Measurements from ENCODE around the gene POC1B. TPM values are rescaled to one million over a fixed set of nuclear protein-coding genes. Genes with fewer than 3 reads are reported as not detected.
A peak's percentile ranks its signal among the peaks of the same experiment; 100 is the strongest.

POC1B gene
- total RNA-seq, 1 donor from 2014 or later = 10.2 TPM

DNA sequence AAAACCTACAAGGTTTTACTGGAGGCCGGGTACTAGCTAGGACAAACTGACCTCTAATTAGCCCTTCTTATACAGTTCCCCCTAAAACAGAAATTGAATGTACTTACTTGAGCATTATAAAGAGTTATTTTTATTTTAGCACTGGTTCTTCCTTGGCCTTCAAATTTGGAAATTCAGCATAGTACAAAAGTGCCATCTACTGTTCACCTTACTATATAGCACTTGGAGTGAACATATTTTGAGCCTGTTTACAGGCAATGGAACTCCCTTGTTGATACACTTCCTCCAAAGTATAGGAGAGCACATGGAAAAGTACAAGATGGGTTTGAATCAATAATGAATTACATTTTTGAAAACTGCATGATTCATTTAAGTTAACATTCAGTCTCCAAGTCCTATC lies 3.9 kb upstream of the POC1B start:
- no peaks in the 10 kb centered on the region for H3K36me3 Mint-ChIP-seq (ENCODE audit: unreplicated experiment)
- no peak overlapping the region for H3K4me3 Mint-ChIP-seq (ENCODE audit: unreplicated experiment)
- peaks cover 7% of the 10 kb centered on the region for H3K4me1 Mint-ChIP-seq (ENCODE audit: unreplicated experiment)
- no peak for DNase-seq (ENCODE audit: extremely low spot score, unreplicated experiment)
- TF ChIP-seq, protein P1, sequence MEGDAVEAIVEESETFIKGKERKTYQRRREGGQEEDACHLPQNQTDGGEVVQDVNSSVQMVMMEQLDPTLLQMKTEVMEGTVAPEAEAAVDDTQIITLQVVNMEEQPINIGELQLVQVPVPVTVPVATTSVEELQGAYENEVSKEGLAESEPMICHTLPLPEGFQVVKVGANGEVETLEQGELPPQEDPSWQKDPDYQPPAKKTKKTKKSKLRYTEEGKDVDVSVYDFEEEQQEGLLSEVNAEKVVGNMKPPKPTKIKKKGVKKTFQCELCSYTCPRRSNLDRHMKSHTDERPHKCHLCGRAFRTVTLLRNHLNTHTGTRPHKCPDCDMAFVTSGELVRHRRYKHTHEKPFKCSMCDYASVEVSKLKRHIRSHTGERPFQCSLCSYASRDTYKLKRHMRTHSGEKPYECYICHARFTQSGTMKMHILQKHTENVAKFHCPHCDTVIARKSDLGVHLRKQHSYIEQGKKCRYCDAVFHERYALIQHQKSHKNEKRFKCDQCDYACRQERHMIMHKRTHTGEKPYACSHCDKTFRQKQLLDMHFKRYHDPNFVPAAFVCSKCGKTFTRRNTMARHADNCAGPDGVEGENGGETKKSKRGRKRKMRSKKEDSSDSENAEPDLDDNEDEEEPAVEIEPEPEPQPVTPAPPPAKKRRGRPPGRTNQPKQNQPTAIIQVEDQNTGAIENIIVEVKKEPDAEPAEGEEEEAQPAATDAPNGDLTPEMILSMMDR (IDR thresholded peaks at IDR 0.05) = peak; percentile 76
- no peak overlapping the region for H3K27ac Mint-ChIP-seq (ENCODE audit: unreplicated experiment)
- no peaks in the 10 kb centered on the region for H3K9me3 Mint-ChIP-seq (ENCODE audit: unreplicated experiment)
- no peaks in the 10 kb centered on the region for H3K27me3 Mint-ChIP-seq (ENCODE audit: unreplicated experiment)

DNA sequence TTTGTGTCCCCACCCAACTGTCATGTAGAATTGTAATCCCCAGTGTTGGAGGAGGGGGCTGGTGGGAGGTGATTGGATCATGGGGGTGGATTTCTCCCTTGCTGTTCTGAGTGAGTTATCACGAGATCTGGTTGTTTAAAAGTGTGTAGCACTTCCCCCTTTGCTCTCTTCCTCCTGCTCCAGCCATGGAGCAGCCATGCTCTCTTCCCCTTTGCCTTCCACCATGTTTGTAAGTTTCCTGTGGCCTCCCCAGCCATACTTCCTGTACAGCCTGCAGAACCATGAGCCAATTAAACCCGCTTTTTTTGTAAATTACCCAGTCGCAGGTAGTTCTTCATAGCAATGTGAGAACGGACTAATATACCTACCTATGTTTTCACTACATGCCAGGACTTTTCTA lies 2.6 kb upstream of the POC1B start:
- peaks cover 19% of the 10 kb centered on the region for H3K4me1 Mint-ChIP-seq (ENCODE audit: unreplicated experiment)
- peaks cover 2% of the 10 kb centered on the region for H3K36me3 Mint-ChIP-seq (ENCODE audit: unreplicated experiment)
- TF ChIP-seq, protein P1 (IDR thresholded peaks at IDR 0.05) = no peak
- no peaks in the 10 kb centered on the region for H3K27me3 Mint-ChIP-seq (ENCODE audit: unreplicated experiment)
- DNase-seq (ENCODE audit: extremely low spot score, unreplicated experiment) = no peak
- H3K27ac Mint-ChIP-seq (ENCODE audit: unreplicated experiment) = no peak overlapping the region
- H3K9me3 Mint-ChIP-seq (ENCODE audit: unreplicated experiment) = no peaks in the 10 kb centered on the region
- no peak overlapping the region for H3K4me3 Mint-ChIP-seq (ENCODE audit: unreplicated experiment)

DNA sequence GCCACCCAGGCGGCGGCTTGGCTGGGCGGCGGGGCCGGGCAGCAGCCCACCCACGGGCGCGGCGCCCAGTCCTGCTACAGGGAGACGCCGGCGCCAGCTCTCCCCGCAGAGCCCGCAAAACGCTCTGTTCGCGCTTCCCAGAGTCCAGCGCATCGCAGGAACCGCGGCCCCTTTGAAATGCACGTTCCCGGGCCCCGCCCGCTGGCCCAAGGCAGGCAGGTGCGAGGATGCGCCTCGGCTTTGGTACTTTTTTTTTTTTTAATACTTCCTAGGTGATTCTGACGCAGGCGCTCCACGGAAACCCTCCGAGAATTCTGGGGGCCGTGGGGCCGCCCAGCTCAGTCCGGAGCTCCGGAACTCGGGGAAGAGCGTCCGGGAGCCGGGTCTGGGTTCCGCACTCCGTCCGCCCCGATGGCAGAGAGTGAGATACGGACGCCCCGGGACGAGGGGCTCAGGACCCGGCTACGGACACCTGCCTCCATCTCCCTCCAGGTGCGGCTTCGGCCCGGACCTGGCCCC lies 483 bp downstream of the POC1B start:
- peaks cover 36% of the 10 kb centered on the region for H3K4me1 Mint-ChIP-seq (ENCODE audit: unreplicated experiment)
- TF ChIP-seq, protein P1 (IDR thresholded peaks at IDR 0.05) = no peak
- no peaks in the 10 kb centered on the region for H3K27me3 Mint-ChIP-seq (ENCODE audit: unreplicated experiment)
- DNase-seq (ENCODE audit: extremely low spot score, unreplicated experiment) = no peak
- peak overlapping the region; percentile 85 for H3K27ac Mint-ChIP-seq (ENCODE audit: unreplicated experiment)
- peaks cover 5% of the 10 kb centered on the region for H3K36me3 Mint-ChIP-seq (ENCODE audit: unreplicated experiment)
- H3K9me3 Mint-ChIP-seq (ENCODE audit: unreplicated experiment) = no peaks in the 10 kb centered on the region
- peak overlapping the region; percentile 98 for H3K4me3 Mint-ChIP-seq (ENCODE audit: unreplicated experiment)

DNA sequence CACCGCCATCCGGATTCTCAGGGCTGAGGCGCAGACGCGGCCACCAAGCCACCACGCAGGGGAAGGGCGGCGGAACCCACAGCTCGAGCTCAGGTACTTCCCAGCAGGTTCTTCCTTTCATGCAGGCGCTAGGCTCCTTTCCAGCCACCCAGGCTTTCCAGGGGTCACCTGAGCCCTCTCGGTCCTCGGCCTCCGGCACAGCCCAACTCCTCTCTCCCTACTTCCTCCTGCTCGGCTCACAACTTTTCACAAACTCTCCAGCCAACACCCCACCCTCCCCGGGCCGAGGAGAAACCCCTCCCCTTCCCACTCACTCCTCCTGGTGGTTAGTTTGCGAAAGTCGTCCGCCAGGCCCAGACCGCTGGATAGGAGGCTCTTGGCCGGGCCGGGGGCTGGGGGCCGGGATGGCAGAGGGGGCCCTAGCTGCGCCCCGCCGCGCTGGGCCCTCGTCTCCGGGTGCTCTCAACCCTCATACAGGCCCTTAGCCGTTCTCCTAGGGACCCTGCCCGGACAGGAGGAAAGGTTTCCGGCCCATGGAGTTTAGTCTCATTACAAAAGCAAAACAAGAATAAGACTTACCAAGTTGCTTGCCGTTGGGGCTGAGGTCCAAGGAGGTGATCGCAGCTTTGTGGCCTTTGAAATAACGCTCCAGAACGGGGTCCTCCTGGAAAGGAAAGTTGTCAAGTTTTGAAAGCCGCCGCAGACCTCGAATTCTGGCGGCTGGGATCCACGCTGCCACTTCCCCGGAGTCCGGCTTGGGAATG lies 1.1 kb downstream of the POC1B start, which contains the start of gene GALNT4:
Gene GALNT4 (minus strand): TSS at position 256 of the 764 bp plus-strand sequence. CDS start 247 bp downstream, at position 9.
- H3K27ac Mint-ChIP-seq (ENCODE audit: unreplicated experiment) = peak within 1 kb of the TSS; percentile 96
- H3K27me3 Mint-ChIP-seq (ENCODE audit: unreplicated experiment) = no peaks in the 10 kb centered on the region
- peaks cover 36% of the 10 kb centered on the region for H3K4me1 Mint-ChIP-seq (ENCODE audit: unreplicated experiment)
- H3K9me3 Mint-ChIP-seq (ENCODE audit: unreplicated experiment) = no peaks in the 10 kb centered on the region
- H3K36me3 Mint-ChIP-seq (ENCODE audit: unreplicated experiment) = peaks cover 5% of the 10 kb centered on the region
- TF ChIP-seq, protein P1 (IDR thresholded peaks at IDR 0.05) = peak; percentile 82
- DNase-seq (ENCODE audit: extremely low spot score, unreplicated experiment) = peak; percentile 95
- peak within 1 kb of the TSS; percentile 98 for H3K4me3 Mint-ChIP-seq (ENCODE audit: unreplicated experiment)

DNA sequence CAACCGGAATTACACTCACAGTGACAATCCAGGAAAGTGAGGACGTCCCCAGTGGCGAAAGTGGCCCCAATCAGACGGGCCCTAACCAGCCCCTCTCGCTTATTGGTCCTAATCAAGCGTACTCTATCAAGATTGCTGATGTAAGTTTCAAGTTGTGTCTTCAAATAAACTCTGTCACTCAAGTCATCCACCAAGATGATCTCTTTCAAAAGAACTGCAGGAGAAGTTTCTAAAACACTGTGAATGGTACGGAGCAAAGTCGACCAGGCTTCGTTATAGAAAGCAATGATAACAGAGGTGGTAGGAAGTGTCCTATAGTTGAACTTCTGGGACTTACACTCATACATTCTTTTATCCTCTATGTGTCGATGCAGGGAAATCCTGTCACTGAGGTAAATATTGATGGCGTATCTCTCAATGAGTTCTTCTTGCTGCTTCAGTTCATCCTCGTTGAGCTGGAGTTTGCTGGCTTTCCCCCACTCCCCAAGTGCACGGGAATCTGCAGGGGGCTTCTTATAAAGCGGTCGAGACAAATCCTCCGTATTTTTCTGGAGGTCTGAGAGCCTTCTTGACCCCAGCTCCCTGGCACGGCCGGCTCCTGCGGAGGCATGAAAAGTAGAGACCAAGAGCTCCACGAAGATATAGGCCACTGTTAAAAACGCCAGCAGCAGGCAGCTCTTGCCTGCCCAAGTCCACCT lies 1.9 kb downstream of the POC1B start:
- H3K36me3 Mint-ChIP-seq (ENCODE audit: unreplicated experiment) = peaks cover 5% of the 10 kb centered on the region
- H3K27ac Mint-ChIP-seq (ENCODE audit: unreplicated experiment) = peak overlapping the region; percentile 96
- H3K4me1 Mint-ChIP-seq (ENCODE audit: unreplicated experiment) = peaks cover 34% of the 10 kb centered on the region
- peak overlapping the region; percentile 98 for H3K4me3 Mint-ChIP-seq (ENCODE audit: unreplicated experiment)
- H3K27me3 Mint-ChIP-seq (ENCODE audit: unreplicated experiment) = no peaks in the 10 kb centered on the region
- no peaks in the 10 kb centered on the region for H3K9me3 Mint-ChIP-seq (ENCODE audit: unreplicated experiment)
- no peak for DNase-seq (ENCODE audit: extremely low spot score, unreplicated experiment)
- TF ChIP-seq, protein P1 (IDR thresholded peaks at IDR 0.05) = no peak

All from osteocyte (in vitro differentiated cells).